GM18873 (cell line): ENCODE data around the gene MKNK1.

Source experiments
- ATAC-seq: cut with Tn5 transposase; IDR thresholded peaks from one replicate; pipeline ENCODE4 v1.9.1; 2021; ENCODE audit warnings: mild to moderate bottlenecking, moderate library complexity, moderate number of reproducible peaks; ENCODE audit not compliant: unreplicated experiment, low FRiP score

The MKNK1 gene

GRCh38 chr1:46599059-46599970 lies 4.8 kb downstream of the MKNK1 start:
- ATAC-seq = no peak

- no peak for ATAC-seq
Measured at GRCh38 chr1:46596846-46597245, 7.2 kb downstream of the MKNK1 start.

GRCh38 chr1:46596036-46596435 lies 8.0 kb downstream of the MKNK1 start:
- no peak for ATAC-seq

GRCh38 chr1:46595127-46595526 lies 8.9 kb downstream of the MKNK1 start:
- ATAC-seq = no peak

DNA sequence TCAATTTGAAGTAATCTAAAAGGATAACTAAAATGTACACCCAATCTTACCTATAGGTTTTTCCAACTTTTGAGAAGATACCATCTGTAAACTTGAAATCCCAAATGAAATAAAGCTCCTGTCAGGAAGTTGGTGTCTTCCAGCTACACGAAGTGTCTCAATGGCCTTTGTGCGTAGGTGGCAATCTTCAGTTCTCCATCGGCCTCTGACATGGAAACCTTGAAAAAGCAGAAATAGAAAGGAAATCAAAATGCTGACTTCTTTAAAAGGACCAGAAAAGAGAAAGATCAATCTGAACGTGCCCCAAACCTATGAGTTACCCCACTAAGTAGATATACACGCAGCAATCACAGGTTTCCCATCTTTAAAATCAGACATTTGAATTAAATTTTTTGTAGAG lies 10.0 kb downstream of the MKNK1 start:
- no peak for ATAC-seq

DNA sequence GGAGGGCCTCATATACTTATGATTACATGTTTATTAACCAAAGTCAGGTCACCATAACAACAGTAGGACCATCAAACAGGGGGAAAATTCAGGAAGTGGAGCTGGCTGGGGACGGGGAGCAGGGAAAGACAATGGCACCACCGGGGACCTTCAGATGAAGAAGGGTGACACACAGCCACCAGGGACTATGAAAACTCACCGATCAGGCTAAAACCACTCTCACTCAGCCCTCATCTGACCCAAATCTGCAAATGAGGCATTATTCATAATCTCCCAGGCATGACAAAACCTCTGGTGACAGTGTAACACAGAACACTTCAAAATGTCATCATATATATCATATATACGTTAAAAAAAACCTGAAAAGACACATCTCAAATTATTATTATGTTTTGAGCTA lies 11.2 kb downstream of the MKNK1 start:
- ATAC-seq = no peak

GRCh38 chr1:46589529-46589928 lies 14.5 kb downstream of the MKNK1 start:
- no peak for ATAC-seq

GRCh38 chr1:46587069-46587468 lies 17.0 kb downstream of the MKNK1 start:
- no peak for ATAC-seq

DNA sequence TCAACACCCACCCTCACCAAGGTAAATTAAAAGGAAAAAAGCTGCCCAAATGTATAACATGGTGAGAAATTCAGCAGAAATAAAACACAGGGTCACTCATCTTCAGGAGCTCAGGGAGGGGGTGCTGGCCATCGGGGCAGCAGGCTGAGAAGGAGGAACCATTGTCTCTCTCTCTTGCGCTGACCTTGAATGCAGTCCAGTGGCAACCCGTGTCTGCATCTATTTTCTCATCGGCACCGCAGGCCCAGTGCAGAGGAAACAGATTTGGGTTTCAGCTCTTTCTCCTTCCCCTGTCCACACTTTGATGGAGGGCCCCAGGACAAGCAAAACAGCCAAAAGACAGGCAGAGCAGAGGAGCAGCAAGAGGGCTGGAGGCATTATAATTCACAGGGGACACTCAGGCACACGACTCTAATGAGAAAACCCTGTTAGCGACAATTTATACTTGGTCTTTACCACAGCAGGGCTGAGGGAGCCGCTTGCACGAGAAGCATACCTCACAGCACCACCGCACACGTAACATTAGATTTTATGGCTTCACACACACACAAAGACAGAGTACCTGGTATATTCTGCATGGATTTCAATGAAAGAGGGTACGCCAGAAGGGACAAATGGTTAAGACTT lies 18.6 kb downstream of the MKNK1 start:
- no peak for ATAC-seq

DNA sequence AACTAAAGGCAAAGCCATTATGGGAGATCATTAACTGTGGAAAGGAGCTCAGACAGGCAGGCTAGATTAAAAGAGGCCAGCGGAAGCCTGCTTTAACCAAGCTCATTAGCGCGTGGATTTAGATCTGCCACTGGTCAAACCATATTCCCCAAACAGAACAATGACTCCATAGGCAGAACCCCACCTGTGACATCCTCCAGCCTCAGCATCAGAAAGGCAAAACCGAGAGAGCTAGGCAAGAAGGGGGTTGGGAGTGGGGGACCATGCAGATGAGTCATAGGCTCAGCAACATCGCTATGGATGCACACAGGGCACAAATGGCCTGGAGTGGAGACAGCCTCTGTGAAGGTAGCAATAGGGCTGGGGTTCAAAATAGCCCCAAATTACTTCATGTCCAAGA lies 20.6 kb downstream of the MKNK1 start:
- no peak for ATAC-seq

GRCh38 chr1:46582972-46583371 lies 21.1 kb downstream of the MKNK1 start:
- no peak for ATAC-seq

DNA sequence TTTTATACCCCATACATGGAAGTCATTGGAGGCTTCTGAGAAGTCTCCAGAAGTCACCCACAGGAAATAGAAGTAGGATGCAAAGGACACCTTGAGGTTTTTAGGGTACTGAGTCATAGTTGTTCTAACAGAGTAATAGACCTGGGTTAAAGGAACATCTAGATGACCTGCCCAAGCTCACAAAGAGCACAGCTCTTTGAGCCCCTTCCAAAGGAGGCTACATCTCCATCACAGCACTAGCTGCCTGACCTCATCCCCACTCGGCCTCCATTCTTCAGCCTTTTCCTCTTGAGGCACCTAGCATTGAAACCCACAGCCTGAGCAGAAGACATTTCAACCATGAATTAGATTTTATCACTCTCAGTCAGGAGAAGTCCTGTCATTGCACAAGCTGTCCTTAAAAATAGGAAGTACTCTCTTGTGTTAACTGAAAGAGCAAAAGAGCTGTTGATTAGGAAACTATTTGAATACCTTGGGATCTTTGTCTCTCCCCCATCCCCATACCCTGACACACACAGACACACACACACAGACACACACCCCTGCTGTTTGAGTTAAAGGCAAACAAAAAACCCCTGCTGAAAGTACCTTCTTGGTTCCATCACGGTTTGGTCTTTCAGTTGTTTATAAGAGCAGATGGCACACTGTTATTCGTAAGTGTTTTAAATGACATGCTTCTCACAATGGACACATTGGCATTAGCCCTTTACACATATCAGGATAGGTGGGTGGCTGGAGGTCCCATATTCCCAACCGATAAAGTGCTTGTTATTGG lies 22.2 kb downstream of the MKNK1 start:
- ATAC-seq = no peak

GRCh38 chr1:46580140-46580903 lies 23.7 kb downstream of the MKNK1 start:
- no peak for ATAC-seq

- ATAC-seq = no peak
Measured at GRCh38 chr1:46577671-46578070, 26.4 kb downstream of the MKNK1 start.

GRCh38 chr1:46576596-46576995 lies 27.5 kb downstream of the MKNK1 start:
- no peak for ATAC-seq

DNA sequence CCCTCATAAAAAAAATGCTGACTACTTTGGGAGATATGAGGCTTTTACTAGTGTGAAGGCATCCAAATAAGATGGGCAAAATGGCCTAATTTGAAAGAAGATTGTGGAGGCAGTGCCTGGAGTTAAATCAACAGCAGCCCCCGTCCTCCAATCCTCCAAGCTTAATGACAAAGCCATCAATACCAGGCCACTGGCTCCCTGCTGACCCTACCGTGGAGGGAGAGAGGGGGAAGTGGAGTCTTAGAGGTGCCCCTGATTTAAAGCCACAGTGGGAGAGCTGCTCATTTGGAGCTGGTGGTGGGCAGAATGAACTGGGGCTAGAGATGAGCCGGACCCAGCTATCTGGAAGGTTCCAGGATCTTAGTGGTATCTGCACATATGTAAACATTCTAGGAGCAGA lies 28.3 kb downstream of the MKNK1 start:
- ATAC-seq = no peak

GRCh38 chr1:46575300-46575699 lies 28.8 kb downstream of the MKNK1 start:
- no peak for ATAC-seq

DNA sequence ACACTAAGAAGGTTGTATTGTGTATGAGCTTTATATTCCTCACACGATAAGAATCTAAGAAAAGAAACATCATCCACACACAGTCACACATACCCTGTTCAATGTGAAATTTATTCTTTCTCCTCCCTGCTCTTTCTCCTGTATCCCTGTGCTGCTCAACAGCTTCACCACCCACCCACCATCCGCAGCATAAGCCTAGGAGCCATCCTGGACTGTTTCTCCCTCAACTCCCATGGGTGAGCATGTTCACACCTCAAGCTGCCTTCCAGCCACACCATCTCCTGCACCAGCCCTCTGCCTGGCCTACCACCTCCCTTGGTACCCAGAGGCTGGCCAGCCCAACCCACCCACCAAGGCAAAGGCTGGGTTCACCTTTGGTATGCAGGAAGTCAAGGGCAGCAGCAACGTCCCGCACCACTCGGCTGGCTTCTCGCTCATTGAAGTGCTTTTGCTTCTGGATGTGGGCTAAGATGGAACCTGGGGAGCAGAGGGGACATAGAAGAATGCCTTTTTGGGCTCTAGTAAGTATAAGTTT lies 32.3 kb downstream of the MKNK1 start:
- ATAC-seq = no peak

GRCh38 chr1:46569884-46570725 lies 34.0 kb downstream of the MKNK1 start:
- ATAC-seq = no peak
